ENCODE data around the gene PEAK1.
"Not testable (repeated sequence)": the region's sequence is repeated elsewhere in the genome, so short reads cannot be mapped to it uniquely, and the experiment has no call there.

The PEAK1 gene

GRCh38 chr15:77186594-77187011 is 233.3 kb downstream of the PEAK1 start:
- TF ChIP-seq, protein P1, sequence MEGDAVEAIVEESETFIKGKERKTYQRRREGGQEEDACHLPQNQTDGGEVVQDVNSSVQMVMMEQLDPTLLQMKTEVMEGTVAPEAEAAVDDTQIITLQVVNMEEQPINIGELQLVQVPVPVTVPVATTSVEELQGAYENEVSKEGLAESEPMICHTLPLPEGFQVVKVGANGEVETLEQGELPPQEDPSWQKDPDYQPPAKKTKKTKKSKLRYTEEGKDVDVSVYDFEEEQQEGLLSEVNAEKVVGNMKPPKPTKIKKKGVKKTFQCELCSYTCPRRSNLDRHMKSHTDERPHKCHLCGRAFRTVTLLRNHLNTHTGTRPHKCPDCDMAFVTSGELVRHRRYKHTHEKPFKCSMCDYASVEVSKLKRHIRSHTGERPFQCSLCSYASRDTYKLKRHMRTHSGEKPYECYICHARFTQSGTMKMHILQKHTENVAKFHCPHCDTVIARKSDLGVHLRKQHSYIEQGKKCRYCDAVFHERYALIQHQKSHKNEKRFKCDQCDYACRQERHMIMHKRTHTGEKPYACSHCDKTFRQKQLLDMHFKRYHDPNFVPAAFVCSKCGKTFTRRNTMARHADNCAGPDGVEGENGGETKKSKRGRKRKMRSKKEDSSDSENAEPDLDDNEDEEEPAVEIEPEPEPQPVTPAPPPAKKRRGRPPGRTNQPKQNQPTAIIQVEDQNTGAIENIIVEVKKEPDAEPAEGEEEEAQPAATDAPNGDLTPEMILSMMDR (IDR thresholded peaks at IDR 0.05; ENCODE audit: insufficient read depth, low read length, poor library complexity, severe bottlenecking): peak; percentile 67
- H3K27me3 ChIP-seq (replicated peaks; ENCODE audit: control insufficient read depth, insufficient read depth, low read length): no peaks in the 10 kb centered on the region
- H3K36me3 ChIP-seq (ENCODE audit: control insufficient read depth, insufficient read depth, low read length): no peaks in the 10 kb centered on the region
- no peak for DNase-seq (ENCODE audit: extremely low read depth, insufficient read length)
- no peak overlapping the region for H3K4me3 ChIP-seq (replicated peaks; ENCODE audit: low read depth, low read length)

- no peaks in the 10 kb centered on the region for H3K27me3 ChIP-seq (replicated peaks; ENCODE audit: control insufficient read depth, insufficient read depth, low read length)
- H3K36me3 ChIP-seq (ENCODE audit: control insufficient read depth, insufficient read depth, low read length): no peaks in the 10 kb centered on the region
- no peak overlapping the region for H3K4me3 ChIP-seq (replicated peaks; ENCODE audit: low read depth, low read length)
- DNase-seq (ENCODE audit: extremely low read depth, insufficient read length): no peak
- TF ChIP-seq, protein P1 (IDR thresholded peaks at IDR 0.05; ENCODE audit: insufficient read depth, low read length, poor library complexity, severe bottlenecking): no peak
Observed at GRCh38 chr15:77185242-77185785, 234.6 kb downstream of the PEAK1 start.

- not testable (repeated sequence) for H3K4me3 ChIP-seq (replicated peaks; ENCODE audit: low read depth, low read length); H3K36me3 ChIP-seq (ENCODE audit: control insufficient read depth, insufficient read depth, low read length); DNase-seq (ENCODE audit: extremely low read depth, insufficient read length); H3K27me3 ChIP-seq (replicated peaks; ENCODE audit: control insufficient read depth, insufficient read depth, low read length)
Observed at GRCh38 chr15:77184352-77184751, 235.6 kb downstream of the PEAK1 start.

GRCh38 chr15:77183066-77183465 is 236.8 kb downstream of the PEAK1 start:
- Histone ChIP-seq H3K27me3 (replicated peaks; ENCODE audit: control insufficient read depth, insufficient read depth, low read length) (no peaks in the 10 kb centered on the region), H3K36me3 (ENCODE audit: control insufficient read depth, insufficient read depth, low read length) (no peaks in the 10 kb centered on the region), H3K4me3 (replicated peaks; ENCODE audit: low read depth, low read length) (no peak overlapping the region)
- peak; percentile 38 for DNase-seq (ENCODE audit: extremely low read depth, insufficient read length)
- TF ChIP-seq, protein P1 (IDR thresholded peaks at IDR 0.05; ENCODE audit: insufficient read depth, low read length, poor library complexity, severe bottlenecking): no peak

DNA sequence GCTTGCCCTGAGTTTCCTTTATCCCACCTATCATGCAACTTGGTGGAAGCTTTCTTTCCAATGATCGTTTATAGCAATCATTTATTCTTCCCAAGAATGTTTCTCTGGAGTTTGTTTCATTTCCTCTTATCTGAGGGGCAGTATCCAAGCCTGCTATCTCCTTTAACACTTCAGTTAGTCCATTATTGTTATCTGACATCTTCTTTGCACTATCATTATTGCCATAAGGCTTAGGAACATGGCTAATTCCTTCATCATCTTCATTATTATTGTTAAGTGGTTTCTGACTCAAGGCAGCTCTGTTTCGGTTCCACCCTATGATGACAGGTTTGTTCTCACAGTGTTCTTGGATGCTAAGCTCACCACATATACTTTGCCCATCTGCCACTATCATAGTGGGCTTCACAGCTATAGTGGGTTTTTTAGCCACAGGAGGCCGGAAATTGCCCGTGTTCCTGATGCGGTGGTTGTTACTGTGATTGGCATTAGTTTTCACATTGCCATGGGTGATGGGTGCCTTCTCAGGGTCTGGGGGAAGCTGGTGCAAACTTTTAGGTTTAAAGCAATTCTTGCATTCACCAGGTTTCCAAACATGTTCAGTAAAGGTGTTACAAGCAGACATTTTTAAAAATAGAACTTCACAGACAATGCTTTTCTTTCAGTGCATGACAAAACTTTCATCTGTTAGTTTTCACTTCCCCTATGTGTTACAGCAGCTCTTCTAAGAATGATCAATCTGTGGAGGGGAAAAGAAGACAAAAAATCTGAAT is 238.4 kb downstream of the PEAK1 start:
- Histone ChIP-seq H3K36me3 (ENCODE audit: control insufficient read depth, insufficient read depth, low read length) (no peaks in the 10 kb centered on the region), H3K27me3 (replicated peaks; ENCODE audit: control insufficient read depth, insufficient read depth, low read length) (no peaks in the 10 kb centered on the region), H3K4me3 (replicated peaks; ENCODE audit: low read depth, low read length) (peak overlapping the region; percentile 26; the same call in 1 of the 2 replicates)
- peak; percentile 81 for DNase-seq (ENCODE audit: extremely low read depth, insufficient read length)
- TF ChIP-seq, protein P1 (IDR thresholded peaks at IDR 0.05; ENCODE audit: insufficient read depth, low read length, poor library complexity, severe bottlenecking): no peak

GRCh38 chr15:77180757-77181156 is 239.1 kb downstream of the PEAK1 start:
- H3K36me3 ChIP-seq (ENCODE audit: control insufficient read depth, insufficient read depth, low read length): no peaks in the 10 kb centered on the region
- no peak for DNase-seq (ENCODE audit: extremely low read depth, insufficient read length)
- no peaks in the 10 kb centered on the region for H3K27me3 ChIP-seq (replicated peaks; ENCODE audit: control insufficient read depth, insufficient read depth, low read length)
- H3K4me3 ChIP-seq (replicated peaks; ENCODE audit: low read depth, low read length): no peak overlapping the region
- TF ChIP-seq, protein P1 (IDR thresholded peaks at IDR 0.05; ENCODE audit: insufficient read depth, low read length, poor library complexity, severe bottlenecking): no peak
